Endothelial cell of umbilical vein (primary cell): ENCODE results near the gene MOCOS. TPM values are rescaled to one million over a fixed set of nuclear protein-coding genes. Genes with fewer than 3 reads are reported as not detected.

Source experiments
- BruUV-seq: library from RNA; stranded (reverse); fragments of 400-500 nt; replicated peaks from 2 replicates; lab custom pipeline; 2021; lab: Mats Ljungman, UMichigan
- CTCF ChIA-PET: fragments of 300-600, 350-600 bp; sonication (Branson Sonifier 250); formaldehyde crosslinking; loops from one replicate; lab custom pipeline; 2021; ENCODE audit warnings: antibody characterized with exemption, inconsistent platforms; lab: Charles Lee
- POLR2A ChIA-PET: fragments of 300-600, 350-600 bp; sonication (Branson Sonifier 250); formaldehyde crosslinking; loops from one replicate; lab custom pipeline; 2021; ENCODE audit warnings: antibody characterized with exemption, inconsistent platforms; lab: Charles Lee
- DNase-seq: peaks from one replicate; pipeline ENCODE4 v3.0.0-alpha.2; 2011; ENCODE audit warnings: low read depth, low spot score
- FAIRE-seq: peaks from 2 replicates; lab custom pipeline; 2011; peaks lifted over from hg19 to GRCh38; lab: Jason Lieb, UNC
- H2AFZ ChIP-seq: 2 replicates; pipeline ENCODE4 v1.6.0; 2012; ENCODE audit warnings: low read depth, low read length, control low read depth, inconsistent platforms
- H3K27ac ChIP-seq: 2 replicates; pipeline ENCODE4 v1.5.1; 2011; ENCODE audit warnings: low read depth, mild to moderate bottlenecking, control low read depth, low read length, moderate library complexity; ENCODE audit not compliant: insufficient read depth
- H3K27me3 ChIP-seq, 2 experiments: 2 replicates each; pipeline versions ENCODE4 v1.6.0 to v1.6.1; 2011; ENCODE audit warnings: low read length in 2 of 2, mixed read lengths in 1 of 2; ENCODE audit not compliant: control insufficient read depth in 2 of 2, insufficient read depth in 2 of 2
- H3K36me3 ChIP-seq, 2 experiments: 2 replicates in 1 of 2; 3 replicates in 1 of 2; pipeline ENCODE4 v1.5.1; 2011; ENCODE audit warnings: low read length in 2 of 2, mild to moderate bottlenecking in 1 of 2, moderate library complexity in 1 of 2; ENCODE audit not compliant: control insufficient read depth in 2 of 2, insufficient read depth in 2 of 2; ENCODE audit errors: extremely low read depth in 1 of 2
- H3K4me1 ChIP-seq: 3 replicates; pipeline ENCODE4 v1.5.1; 2011; ENCODE audit warnings: mild to moderate bottlenecking, low read length; ENCODE audit not compliant: control insufficient read depth, insufficient read depth; ENCODE audit errors: extremely low read depth
- H3K4me2 ChIP-seq: 2 replicates; pipeline ENCODE4 v1.6.1; 2011; ENCODE audit warnings: low read length, control low read depth, mixed read lengths; ENCODE audit not compliant: insufficient read depth
- H3K4me3 ChIP-seq, 3 experiments: fragments of 200-600 bp in 1 of 3; sonication (generic), shearing (Covaris generic) in 1 of 3; replicated peaks in 1 of 3; 2 replicates each; pipeline ENCODE4 v1.5.1; 2011 to 2016; ENCODE audit warnings: control low read depth in 3 of 3, low read length in 3 of 3, mild to moderate bottlenecking in 2 of 3, inconsistent platforms in 1 of 3, low read depth in 1 of 3, moderate library complexity in 1 of 3; ENCODE audit not compliant: insufficient read depth in 1 of 3
- H3K79me2 ChIP-seq: 2 replicates; pipeline ENCODE4 v1.6.0; 2012; ENCODE audit warnings: low read length, inconsistent platforms; ENCODE audit not compliant: control insufficient read depth, insufficient read depth
- H3K9ac ChIP-seq: replicated peaks from 2 replicates; pipeline ENCODE3; 2011; ENCODE audit warnings: low read length, control low read depth; ENCODE audit not compliant: insufficient read depth; ENCODE audit errors: extremely low read depth
- H3K9me1 ChIP-seq: replicated peaks from 3 replicates; pipeline ENCODE4 v1.6.0; 2011; ENCODE audit warnings: mild to moderate bottlenecking, low read length; ENCODE audit not compliant: control insufficient read depth, insufficient read depth; ENCODE audit errors: extremely low read depth
- H3K9me3 ChIP-seq: replicated peaks from 2 replicates; pipeline ENCODE4 v1.5.1; 2012; ENCODE audit warnings: low read length, inconsistent platforms; ENCODE audit not compliant: control insufficient read depth, insufficient read depth
- H4K20me1 ChIP-seq: replicated peaks from 2 replicates; pipeline ENCODE3; 2011; ENCODE audit warnings: mild to moderate bottlenecking, low read length; ENCODE audit not compliant: control insufficient read depth, insufficient read depth; ENCODE audit errors: extremely low read depth
- CTCF ChIP-seq, 2 donors: IDR thresholded peaks; 1 replicate in 1 of 2; 2 replicates in 1 of 2; pipeline ENCODE4 v1.5.1; 2011; ENCODE audit warnings: low read length in 2 of 2, mild to moderate bottlenecking in 2 of 2, moderate library complexity in 2 of 2, control low read depth in 1 of 2, inconsistent platforms in 1 of 2, low read depth in 1 of 2; ENCODE audit not compliant: insufficient read depth in 1 of 2; ENCODE audit errors: extremely low read depth in 1 of 2
- EZH2 ChIP-seq: IDR thresholded peaks from 2 replicates; pipeline ENCODE4 v1.6.1; 2012; ENCODE audit warnings: borderline replicate concordance, low read depth, mild to moderate bottlenecking, moderate library complexity, low read length, inconsistent platforms; ENCODE audit not compliant: severe bottlenecking
- FOS ChIP-seq: IDR thresholded peaks from 2 replicates; pipeline ENCODE4 v1.6.1; 2011; ENCODE audit warnings: mild to moderate bottlenecking, low read length, moderate library complexity, borderline replicate concordance; ENCODE audit not compliant: insufficient read depth
- GATA2 ChIP-seq: IDR thresholded peaks from 2 replicates; pipeline ENCODE4 v1.7.0; 2011; ENCODE audit warnings: low read depth, mild to moderate bottlenecking, moderate library complexity, mixed read lengths, low read length; ENCODE audit not compliant: insufficient read length, insufficient read depth
- JUN ChIP-seq: IDR thresholded peaks from 2 replicates; pipeline ENCODE4 v1.6.1; 2011; ENCODE audit warnings: borderline replicate concordance, low read depth; ENCODE audit not compliant: insufficient read length, insufficient read depth
- MAX ChIP-seq: IDR thresholded peaks from 2 replicates; pipeline ENCODE4 v1.6.1; 2011; ENCODE audit not compliant: insufficient read depth, insufficient read length
- MYC ChIP-seq: IDR thresholded peaks from one replicate; pipeline ENCODE4 v1.6.1; 2011; ENCODE audit warnings: mild to moderate bottlenecking, low read depth, low read length
- POLR2A ChIP-seq: IDR thresholded peaks from 2 replicates; pipeline ENCODE4 v1.6.1; 2012; ENCODE audit warnings: low read depth, mild to moderate bottlenecking, control low read depth, low read length
- POLR2AphosphoS5 ChIP-seq: IDR thresholded peaks from 2 replicates; pipeline ENCODE4 v1.6.1; 2012; ENCODE audit warnings: low read depth, mild to moderate bottlenecking, control low read depth, low read length, moderate library complexity; ENCODE audit not compliant: insufficient read depth
- dilution Hi-C: fragments of 300-500 bp; cut with MboI; formaldehyde crosslinking; loops from one replicate; pipeline ENCODE4 v1.15.0; 2019; ENCODE audit warnings: low sequenced_read_pairs; ENCODE audit not compliant: extremely low pct_ligation_motif_present
- intact Hi-C: fragments of 100-400 bp; cut with micrococcal nuclease; formaldehyde crosslinking; loops from one replicate; pipeline ENCODE4 v1.10.0; 2022
- polyA plus RNA-seq, 4 experiments: library from polyadenylated mRNA; depleted of rRNA in 3 of 4; stranded (reverse) in 3 of 4; unstranded in 1 of 4; fragments of >200 nt; gene quantifications; 2 replicates each; pipeline versions ENCODE4 v1.2.1 to v1.2.3, GENCODE V29; 2011 to 2012; ENCODE audit warnings: missing spikeins in 1 of 4
- total RNA-seq: library from RNA; stranded (reverse); gene quantifications from 2 replicates; pipeline ENCODE4 v1.2.3, GENCODE V29; 2021

MOCOS gene
- total and polyA plus RNA-seq, 2 donors (not counting 3 experiments of a cell fraction or from before 2014, with no cell fraction given) = 0.18 to 0.88 TPM

GRCh38 chr18:36265015-36265414, 77.7 kb downstream of the MOCOS start:
- BruUV-seq = no TSS peak

GRCh38 chr18:36269157-36269556, 81.9 kb downstream of the MOCOS start:
- H3K27me3 ChIP-seq = peaks cover 2 to 5% of the 10 kb centered on the region in 2 experiments
- H3K27ac ChIP-seq = no peak overlapping the region
- H3K9ac ChIP-seq = no peak overlapping the region
- no peak overlapping the region for H3K4me3 ChIP-seq
- TF ChIP-seq FOS = no peak
- TF ChIP-seq POLR2AphosphoS5 = no peak
- TF ChIP-seq JUN = no peak
- TF ChIP-seq CTCF (IDR thresholded peaks at IDR 0.05; ENCODE audit: extremely low read depth in 1 of 2, insufficient read depth in 1 of 2, low read depth in 1 of 2, low read length in 2 of 2) = no peak
- TF ChIP-seq POLR2A = no peak
- TF ChIP-seq EZH2 = no peak
- TF ChIP-seq MYC = no peak
- TF ChIP-seq GATA2 = no peak
- TF ChIP-seq MAX = no peak
- H3K4me1 ChIP-seq = no peaks in the 10 kb centered on the region
- intact Hi-C loops = no loop called here
- no TSS peak for BruUV-seq
- no peaks in the 10 kb centered on the region for H4K20me1 ChIP-seq
- no peak for DNase-seq
- ChIA-PET CTCF (no interaction called here), POLR2A (no interaction called here)
- H3K4me2 ChIP-seq = no peak overlapping the region
- H3K9me3 ChIP-seq = no peaks in the 10 kb centered on the region
- no peak for FAIRE-seq
- H3K9me1 ChIP-seq = no peaks in the 10 kb centered on the region
- dilution Hi-C loops = no loop called here
- H2AFZ ChIP-seq = no peak overlapping the region
- H3K79me2 ChIP-seq = no peaks in the 10 kb centered on the region
- H3K36me3 ChIP-seq = no peaks in the 10 kb centered on the region

More at GRCh38 chr18:36265015-36265414, 77.7 kb downstream of the MOCOS start:
- no peak overlapping the region for H2AFZ ChIP-seq
- no peak overlapping the region for H3K27ac ChIP-seq
- FAIRE-seq (peak; percentile 57), DNase-seq (no peak)
- intact Hi-C loops = no loop called here
- no peak overlapping the region for H3K9ac ChIP-seq
- dilution Hi-C loops = no loop called here
- no peaks in the 10 kb centered on the region for H3K9me3 ChIP-seq
- peaks cover 2 to 5% of the 10 kb centered on the region in 2 experiments for H3K27me3 ChIP-seq
- no peaks in the 10 kb centered on the region for H3K4me1 ChIP-seq
- ChIA-PET CTCF (interaction anchor here (1.1 to 1.8 kb wide), 4 partner anchors 14 to 169 kb away, joined by 3 to 8 read pairs (median 4); no protein-coding TSS in a partner anchor), POLR2A (no interaction called here)
- no peaks in the 10 kb centered on the region for H3K9me1 ChIP-seq
- TF ChIP-seq POLR2A (no peak), FOS (no peak), GATA2 (no peak)
- no peak overlapping the region for H3K4me2 ChIP-seq
- no peaks in the 10 kb centered on the region for H3K79me2 ChIP-seq
- no peak overlapping the region for H3K4me3 ChIP-seq
- H4K20me1 ChIP-seq = no peaks in the 10 kb centered on the region
- H3K36me3 ChIP-seq = no peaks in the 10 kb centered on the region
